CD4-positive, alpha-beta memory T cell (primary cell): Measurements from ENCODE around the gene ZBTB4. TPM values are rescaled to one million over a fixed set of nuclear protein-coding genes. Genes with fewer than 3 reads are reported as not detected.
"Not testable (repeated sequence)": the region's sequence is repeated elsewhere in the genome, so short reads cannot be mapped to it uniquely, and the experiment has no call there.

Experiments used
- CTCF ChIA-PET: fragments of 350-600 bp; sonication (Branson Sonifier 250); formaldehyde crosslinking; loops from one replicate; lab custom pipeline; 2021; ENCODE audit warnings: inconsistent platforms; ENCODE audit not compliant: partially characterized antibody; lab: Charles Lee
- POLR2A ChIA-PET: fragments of 350-600 bp; sonication (Branson Sonifier 250); formaldehyde crosslinking; loops from one replicate; lab custom pipeline; 2021; ENCODE audit not compliant: partially characterized antibody; lab: Charles Lee
- DNase-seq, 5 donors: peaks; one replicate each; pipeline versions ENCODE4 v3.0.0 to v3.0.0-alpha.2; 2020 to 2022; ENCODE audit warnings: mixed read lengths in 1 of 5
- H3K27ac ChIP-seq: one replicate; pipeline ENCODE4 v1.7.0; 2013; ENCODE audit warnings: low read depth, low read length
- H3K27me3 ChIP-seq: 2 replicates; pipeline ENCODE4 v1.7.0; 2013; ENCODE audit warnings: mild to moderate bottlenecking, low read length, moderate library complexity; ENCODE audit not compliant: insufficient read depth
- H3K36me3 ChIP-seq: 2 replicates; pipeline ENCODE4 v1.7.0; 2013; ENCODE audit warnings: mild to moderate bottlenecking, low read length, moderate library complexity; ENCODE audit not compliant: insufficient read depth
- H3K4me1 ChIP-seq: 2 replicates; pipeline ENCODE4 v1.7.0; 2013; ENCODE audit warnings: mild to moderate bottlenecking, low read length, moderate library complexity; ENCODE audit not compliant: insufficient read depth
- H3K4me3 ChIP-seq, 2 donors: one replicate each; pipeline ENCODE4 v1.7.0; 2013; ENCODE audit warnings: low read length in 2 of 2, mild to moderate bottlenecking in 1 of 2
- H3K9me3 ChIP-seq, 2 donors: one replicate each; pipeline ENCODE4 v1.7.0; 2013; ENCODE audit warnings: low read length in 2 of 2, control low read depth in 1 of 2; ENCODE audit not compliant: control insufficient read depth in 1 of 2
- H3K27ac Mint-ChIP-seq, 7 donors: one replicate each; pipeline ENCODE4 v1.8.0; 2020 to 2021; ENCODE audit warnings: mixed read lengths in 7 of 7, mild to moderate bottlenecking in 6 of 7, inconsistent platforms in 3 of 7, moderate library complexity in 3 of 7
- H3K27me3 Mint-ChIP-seq, 2 donors: one replicate each; pipeline ENCODE4 v1.8.0; 2020 to 2021; ENCODE audit warnings: mixed read lengths in 2 of 2
- H3K36me3 Mint-ChIP-seq, 2 donors: one replicate each; pipeline ENCODE4 v1.8.0; 2020 to 2021; ENCODE audit warnings: mixed read lengths in 2 of 2, inconsistent platforms in 1 of 2, mild to moderate bottlenecking in 1 of 2
- H3K4me1 Mint-ChIP-seq, 4 donors: one replicate each; pipeline ENCODE4 v1.8.0; 2020 to 2021; ENCODE audit warnings: mixed read lengths in 4 of 4, mild to moderate bottlenecking in 1 of 4
- H3K4me3 Mint-ChIP-seq, 8 donors: one replicate each; pipeline ENCODE4 v1.8.0; 2020 to 2021; ENCODE audit warnings: mixed read lengths in 8 of 8, mild to moderate bottlenecking in 7 of 8, moderate library complexity in 6 of 8, inconsistent platforms in 3 of 8
- H3K9me3 Mint-ChIP-seq, 8 donors: one replicate each; pipeline ENCODE4 v1.8.0; 2020 to 2021; ENCODE audit warnings: mixed read lengths in 8 of 8, mild to moderate bottlenecking in 5 of 8, inconsistent platforms in 3 of 8, moderate library complexity in 1 of 8
- intact Hi-C: fragments of 100-400 bp; cut with micrococcal nuclease; formaldehyde crosslinking; loops from one replicate; pipeline ENCODE4 v1.15.1; 2023
- polyA plus RNA-seq, 2 donors: library from polyadenylated mRNA; unstranded; fragments of 300-500 nt; fragmentation: Illumina TruSeq; gene quantifications; one replicate each; pipeline ENCODE4 v1.2.3, GENCODE V29; 2021
- total RNA-seq, 2 experiments: library from RNA; stranded (reverse); gene quantifications; one replicate each; pipeline ENCODE4 v1.2.3, GENCODE V29; 2021

Gene ZBTB4
- total and polyA plus RNA-seq, 4 experiments from 2014 or later: 4.6 to 75.7 (median 48.2) TPM

- Mint-ChIP-seq H3K4me1 (peaks cover 48 to 89% (median 63%) of the 10 kb centered on the region in 4 donors), H3K4me3 (peak overlapping the region in 7 of 8 donors; percentile 96 to 100 (median 98)), H3K27ac (peak overlapping the region; percentile 99 to 100 (median 100)), H3K36me3 (peaks cover 0 to 39% of the 10 kb centered on the region in 2 donors)
- H3K9me3 Mint-ChIP-seq, H3K4me3 ChIP-seq, DNase-seq, intact Hi-C loops, H3K9me3 ChIP-seq, H3K36me3 ChIP-seq, H3K27me3 ChIP-seq, H3K27me3 Mint-ChIP-seq: not testable (repeated sequence)
- ChIA-PET POLR2A (interaction anchor here (0.7 to 13.8 kb wide), 9 partner anchors 20 to 153 kb away, joined by 3 to 398 read pairs (median 25); partner anchors contain the start of genes ACAP1, CHRNB1, FGF11 and PLSCR3), CTCF (interaction anchor here (0.9 to 3.4 kb wide), 4 partner anchors 25 to 244 kb away, joined by 3 to 23 read pairs (median 4); partner anchors contain the start of gene TMEM102)
- peaks cover 54% of the 10 kb centered on the region for H3K4me1 ChIP-seq
- H3K27ac ChIP-seq: peak overlapping the region; percentile 99
These were observed 2.7 kb upstream of the ZBTB4 start for GRCh38 chr17:7481842-7482741.

- H3K27me3 Mint-ChIP-seq, DNase-seq, intact Hi-C loops, H3K9me3 ChIP-seq, H3K36me3 ChIP-seq, H3K27me3 ChIP-seq, H3K9me3 Mint-ChIP-seq: not testable (repeated sequence)
- Mint-ChIP-seq H3K4me3 (peak within 1 kb of the TSS; percentile 55 to 98 (median 93)), H3K36me3 (peaks cover 0 to 42% of the 10 kb centered on the region in 2 donors), H3K27ac (peak within 1 kb of the TSS; percentile 93 to 100 (median 98)), H3K4me1 (peaks cover 51 to 89% (median 65%) of the 10 kb centered on the region in 4 donors)
- peaks cover 54% of the 10 kb centered on the region for H3K4me1 ChIP-seq
- H3K4me3 ChIP-seq: peak within 1 kb of the TSS in 1 of 2 donors; percentile 69
- CTCF ChIA-PET: interaction anchor here (0.9 to 3.4 kb wide), 4 partner anchors 24 to 244 kb away, joined by 3 to 23 read pairs (median 4); partner anchors contain the start of gene TMEM102
- POLR2A ChIA-PET: interaction anchor here (0.7 to 13.8 kb wide), 6 partner anchors 19 to 152 kb away, joined by 3 to 398 read pairs (median 14); partner anchors contain the start of genes CHRNB1, FGF11, PLSCR3 and TMEM102
- H3K27ac ChIP-seq: peak within 1 kb of the TSS; percentile 97
These were observed 1.8 kb upstream of the ZBTB4 start, which contains the start of gene SLC35G6 for GRCh38 chr17:7481275-7481674. TSS of gene SLC35G6 (plus strand) at chr17:7481446. CDS start at chr17:7481517, 71 bp downstream.

- peaks cover 47 to 90% (median 65%) of the 10 kb centered on the region in 4 donors for H3K4me1 Mint-ChIP-seq
- no peak for DNase-seq
- intact Hi-C loops: no loop called here
- peaks cover 0 to 42% of the 10 kb centered on the region in 2 donors for H3K36me3 Mint-ChIP-seq
- POLR2A ChIA-PET: interaction anchor here (0.8 to 13.8 kb wide), 24 partner anchors 17 to 434 kb away, joined by 3 to 398 read pairs (median 6); partner anchors contain the start of genes ACAP1, CHRNB1, FGF11 and FXR2
- Histone ChIP-seq H3K4me1 (peaks cover 57% of the 10 kb centered on the region), H3K27ac (peak overlapping the region; percentile 97), H3K27me3 (no peaks in the 10 kb centered on the region), H3K36me3 (no peaks in the 10 kb centered on the region), H3K4me3 (peak overlapping the region; percentile 69 to 79), H3K9me3 (no peaks in the 10 kb centered on the region)
- peaks cover 0 to 7% (median 0%) of the 10 kb centered on the region in 8 donors for H3K9me3 Mint-ChIP-seq
- no peaks in the 10 kb centered on the region for H3K27me3 Mint-ChIP-seq
- peak overlapping the region; percentile 96 to 100 (median 97) for H3K27ac Mint-ChIP-seq
- peak overlapping the region; percentile 89 to 96 (median 93) for H3K4me3 Mint-ChIP-seq
- CTCF ChIA-PET: interaction anchor here (1.1 to 3.4 kb wide), 4 partner anchors 11 to 80 kb away, joined by 3 to 23 read pairs (median 6); partner anchors contain the start of gene TMEM102
These were observed 606 bp upstream of the ZBTB4 start for GRCh38 chr17:7480089-7480384.

- H3K27me3 Mint-ChIP-seq: no peaks in the 10 kb centered on the region
- Histone ChIP-seq H3K4me1 (peaks cover 62% of the 10 kb centered on the region), H3K27me3 (no peaks in the 10 kb centered on the region), H3K4me3 (peak overlapping the region; percentile 64 to 83), H3K9me3 (no peaks in the 10 kb centered on the region), H3K27ac (peak overlapping the region; percentile 97), H3K36me3 (no peaks in the 10 kb centered on the region)
- H3K9me3 Mint-ChIP-seq: no peaks in the 10 kb centered on the region
- H3K4me3 Mint-ChIP-seq: peak overlapping the region; percentile 89 to 97 (median 94)
- CTCF ChIA-PET: interaction anchor here (1.0 to 4.2 kb wide), 6 partner anchors 9 to 82 kb away, joined by 3 to 28 read pairs (median 6); partner anchors contain the start of gene TMEM102
- intact Hi-C loops: loop anchor here (1.0 kb wide), 2 partner anchors 23 to 41 kb away; no protein-coding TSS in a partner anchor
- peaks cover 0 to 27% of the 10 kb centered on the region in 2 donors for H3K36me3 Mint-ChIP-seq
- H3K27ac Mint-ChIP-seq: peak overlapping the region; percentile 74 to 97 (median 97)
- peaks cover 45 to 77% (median 64%) of the 10 kb centered on the region in 4 donors for H3K4me1 Mint-ChIP-seq
- DNase-seq: peak; percentile 70 to 79 (median 74)
- POLR2A ChIA-PET: interaction anchor here (0.8 to 13.8 kb wide), 25 partner anchors 9 to 356 kb away, joined by 3 to 398 read pairs (median 6); partner anchors contain the start of genes ACAP1, CHRNB1, FGF11 and GPS2
These were observed 887 bp downstream of the ZBTB4 start for GRCh38 chr17:7478276-7479212.

GRCh38 chr17:7477392-7478275 is 1.8 kb downstream of the ZBTB4 start:
- no peaks in the 10 kb centered on the region for H3K9me3 ChIP-seq
- H3K36me3 ChIP-seq: no peaks in the 10 kb centered on the region
- Mint-ChIP-seq H3K36me3 (peaks cover 0 to 19% of the 10 kb centered on the region in 2 donors), H3K9me3 (no peaks in the 10 kb centered on the region), H3K4me1 (peaks cover 40 to 78% (median 57%) of the 10 kb centered on the region in 4 donors), H3K4me3 (peak overlapping the region; percentile 89 to 97 (median 94)), H3K27ac (peak overlapping the region; percentile 74 to 97 (median 97)), H3K27me3 (no peaks in the 10 kb centered on the region)
- intact Hi-C loops: no loop called here
- no peak for DNase-seq
- peaks cover 56% of the 10 kb centered on the region for H3K4me1 ChIP-seq
- H3K4me3 ChIP-seq: peak overlapping the region; percentile 64 to 83
- ChIA-PET POLR2A (interaction anchor here (0.6 to 13.8 kb wide), 13 partner anchors 8 to 209 kb away, joined by 3 to 398 read pairs (median 4); partner anchors contain the start of genes ACAP1, CHRNB1, FGF11 and POLR2A), CTCF (interaction anchor here (0.6 to 4.2 kb wide), 4 partner anchors 23 to 205 kb away, joined by 3 to 28 read pairs (median 6); partner anchors contain the start of gene TMEM102)
- H3K27ac ChIP-seq: peak overlapping the region; percentile 97
- no peaks in the 10 kb centered on the region for H3K27me3 ChIP-seq
